PC-3 (cell line): Measurements from ENCODE around the gene CKS2. TPM values are rescaled to one million over a fixed set of nuclear protein-coding genes. Genes with fewer than 3 reads are reported as not detected.

ENCODE experiments used
- ATAC-seq: fragments of 200-7000 bp; cut with Tn5 transposase; 2 replicates; pipeline ENCODE4 v1.9.1; 2020; ENCODE audit warnings: mild to moderate bottlenecking, moderate library complexity
- BruUV-seq: library from RNA; stranded (reverse); fragments of 400-500 nt; replicated peaks from 2 replicates; lab custom pipeline; 2021; lab: Mats Ljungman, UMichigan
- CTCF ChIA-PET: fragments of 300-600 bp; sonication (Branson Sonifier 250); formaldehyde crosslinking; loops from one replicate; lab custom pipeline; 2022; ENCODE audit warnings: antibody characterized with exemption; lab: Charles Lee
- POLR2A ChIA-PET: fragments of 300-600 bp; sonication (Branson Sonifier 250); formaldehyde crosslinking; loops from one replicate; lab custom pipeline; 2022; ENCODE audit warnings: antibody characterized with exemption; ENCODE audit not compliant: unreplicated experiment; lab: Charles Lee
- DNase-seq: peaks from one replicate; pipeline ENCODE4 v3.0.0-alpha.2; 2015
- H2AFZ ChIP-seq: fragments of 300-600 bp; sonication (generic); 2 replicates; pipeline ENCODE4 v1.6.0; 2016; ENCODE audit warnings: antibody characterized with exemption, low read length
- H3F3A ChIP-seq: fragments of 300-600 bp; sonication (generic); one replicate; pipeline ENCODE4 v1.6.0; 2017; ENCODE audit warnings: antibody characterized with exemption, low read length, control low read depth, mild to moderate bottlenecking; ENCODE audit not compliant: unreplicated experiment
- H3K27ac ChIP-seq: fragments of 300-600 bp; sonication (generic); 2 replicates; pipeline ENCODE4 v1.5.1; 2016; ENCODE audit warnings: mild to moderate bottlenecking, low read length
- H3K27me3 ChIP-seq: fragments of 300-600 bp; sonication (generic); 2 replicates; pipeline ENCODE4 v1.6.1; 2016; ENCODE audit warnings: low read length, mixed read lengths
- H3K36me3 ChIP-seq: fragments of 300-600 bp; sonication (generic); 2 replicates; pipeline ENCODE4 v1.6.1; 2016; ENCODE audit warnings: low read depth, mixed run types, low read length, mixed read lengths
- H3K4me1 ChIP-seq: fragments of 300-600 bp; sonication (generic); 2 replicates; pipeline ENCODE4 v1.5.1; 2016; ENCODE audit warnings: low read length; ENCODE audit not compliant: insufficient read depth
- H3K4me2 ChIP-seq: fragments of 300-600 bp; sonication (generic); 2 replicates; pipeline ENCODE4 v1.6.0; 2016; ENCODE audit warnings: low read length
- H3K4me3 ChIP-seq: fragments of 300-600 bp; sonication (generic); 2 replicates; pipeline ENCODE4 v1.5.1; 2016; ENCODE audit warnings: mild to moderate bottlenecking, low read length, mixed read lengths
- H3K79me2 ChIP-seq: fragments of 300-600 bp; sonication (generic); 2 replicates; pipeline ENCODE4 v1.6.1; 2017; ENCODE audit warnings: low read length, mixed read lengths
- H3K9ac ChIP-seq: fragments of 300-600 bp; sonication (generic); 2 replicates; pipeline ENCODE4 v1.6.0; 2016; ENCODE audit warnings: mild to moderate bottlenecking, low read length
- H3K9me2 ChIP-seq: fragments of 300-600 bp; sonication (generic); replicated peaks from 2 replicates; pipeline ENCODE4 v1.6.1; 2016; ENCODE audit warnings: mixed run types, low read length, mixed read lengths
- H3K9me3 ChIP-seq: fragments of 300-600 bp; sonication (generic); 2 replicates; pipeline ENCODE4 v1.6.1; 2016; ENCODE audit warnings: low read length, mixed read lengths
- H4K20me1 ChIP-seq: fragments of 300-600 bp; sonication (generic); 2 replicates; pipeline ENCODE4 v1.6.1; 2016; ENCODE audit warnings: low read length, mixed read lengths
- CTCF ChIP-seq: fragments of 300-600 bp; sonication (generic); conservative IDR thresholded peaks from 2 replicates; pipeline ENCODE4 v1.5.1; 2017; ENCODE audit warnings: antibody characterized with exemption, low read depth, mild to moderate bottlenecking, low read length
- EZH2 ChIP-seq: fragments of 300-600 bp; sonication (generic); IDR thresholded peaks from one replicate; pipeline ENCODE4 v1.6.1; 2017; ENCODE audit warnings: antibody characterized with exemption, mild to moderate bottlenecking, low read length; ENCODE audit not compliant: unreplicated experiment
- EZH2phosphoT487 ChIP-seq: fragments of 300-600 bp; sonication (generic); IDR thresholded peaks from 2 replicates; pipeline ENCODE4 v1.6.1; 2018; ENCODE audit warnings: mild to moderate bottlenecking, antibody characterized with exemption, low read length, borderline replicate concordance
- intact Hi-C: fragments of 100-400 bp; cut with micrococcal nuclease; formaldehyde crosslinking; loops from 2 replicates; pipeline ENCODE4 v1.9.0; 2023
- total RNA-seq: library from RNA; depleted of rRNA; stranded (reverse); fragments of >200 nt; gene quantifications from 2 replicates; pipeline ENCODE4 v1.2.3, GENCODE V29; 2014

Gene CKS2
- total RNA-seq, 1 experiment from 2014 or later = 147 TPM

DNA sequence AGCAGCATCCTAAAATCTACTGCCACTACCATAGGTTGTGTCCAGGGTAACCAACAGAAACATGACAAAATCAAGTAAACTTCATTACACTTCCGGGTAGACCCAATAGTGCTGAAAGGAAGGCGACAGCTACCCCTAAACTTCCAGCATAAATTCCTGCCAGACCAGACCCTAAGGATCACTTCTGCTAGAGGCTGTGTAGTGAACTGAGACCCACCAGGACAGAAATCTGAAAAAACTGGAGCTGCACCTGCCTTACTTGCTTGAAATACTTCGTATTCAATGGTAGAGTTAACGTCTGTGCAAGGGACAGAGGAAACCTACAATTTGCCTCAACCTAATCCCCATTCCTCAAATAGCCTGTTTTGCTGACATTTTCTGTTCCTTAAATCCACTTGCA lies 6.3 kb downstream of the CKS2 start:
- H3K9ac ChIP-seq = peak overlapping the region; percentile 91; the same call in 1 of the 2 replicates
- ChIA-PET POLR2A (no interaction called here), CTCF (no interaction called here)
- no peaks in the 10 kb centered on the region for H3K27me3 ChIP-seq
- no peaks in the 10 kb centered on the region for H3K9me2 ChIP-seq
- H3K4me3 ChIP-seq = peak overlapping the region; percentile 74; the same call in 1 of the 2 replicates
- 0 out of 2 replicates have a peak overlapping the region, but pooled peaks have one; percentile 6 for H3K4me2 ChIP-seq
- peaks cover 37% of the 10 kb centered on the region for H3K4me1 ChIP-seq
- H3K9me3 ChIP-seq = no peaks in the 10 kb centered on the region
- intact Hi-C loops = loop anchor here (10.0 kb wide), 1 partner anchor 782 kb away; the partner anchor contains the start of gene NXNL2
- peaks cover 4% of the 10 kb centered on the region for H3F3A ChIP-seq
- TF ChIP-seq EZH2 (no peak), EZH2phosphoT487 (no peak), CTCF (no peak)
- H2AFZ ChIP-seq = no peak overlapping the region
- DNase-seq (no peak), ATAC-seq (no peak)
- BruUV-seq = no TSS peak
- peaks cover 44% of the 10 kb centered on the region for H3K36me3 ChIP-seq
- H4K20me1 ChIP-seq = peaks cover 29% of the 10 kb centered on the region
- peaks cover 81% of the 10 kb centered on the region for H3K79me2 ChIP-seq
- peak overlapping the region; percentile 96 for H3K27ac ChIP-seq

DNA sequence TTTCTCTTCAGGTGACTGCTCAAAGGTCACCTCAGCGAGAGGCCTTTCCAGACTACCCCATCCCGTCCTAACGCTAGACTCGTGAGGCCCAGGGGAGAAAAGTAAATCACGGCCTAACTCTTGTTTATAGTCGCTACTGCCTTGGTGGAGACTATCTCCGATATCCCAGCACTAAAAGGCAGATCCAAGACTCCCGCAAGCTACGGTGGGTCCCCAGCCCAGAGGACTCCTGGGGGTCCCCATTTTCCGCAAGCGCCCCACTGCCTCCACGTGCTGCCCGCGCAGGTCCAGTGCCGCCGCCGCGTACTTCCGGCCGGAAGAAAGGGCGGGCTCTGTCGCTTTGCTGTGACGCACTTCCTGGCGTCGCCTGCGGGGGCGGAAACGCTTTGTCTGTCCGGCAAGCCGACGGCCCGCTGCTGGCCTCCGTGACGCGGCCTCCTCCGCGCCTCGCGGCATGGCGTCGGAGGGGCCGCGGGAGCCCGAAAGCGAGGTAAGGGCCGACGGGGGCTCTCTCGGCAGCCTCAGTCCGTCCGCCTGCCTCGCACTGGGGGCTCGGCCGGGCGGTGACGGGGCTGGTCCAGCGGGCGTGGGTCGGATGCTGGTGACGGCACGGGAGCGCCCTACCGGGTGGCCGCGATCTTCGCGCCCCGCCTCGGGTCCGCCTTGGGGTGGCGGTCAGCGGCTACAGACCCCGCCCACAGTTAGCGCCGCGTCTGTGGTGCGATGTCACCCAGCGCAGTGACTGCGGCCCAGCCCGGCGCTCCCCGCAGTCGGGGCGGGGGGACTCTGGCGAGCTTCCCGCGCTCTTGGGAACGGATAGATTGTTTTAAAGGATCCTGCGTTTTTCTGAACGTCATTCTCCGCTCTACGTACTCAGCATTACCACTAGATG lies 7.4 kb downstream of the CKS2 start, which contains the start of gene SECISBP2:
Gene SECISBP2 (plus strand): TSS at position 378 of the 892 bp plus-strand sequence. CDS start 77 bp downstream, at position 455.
- peak within 1 kb of the TSS; percentile 58 for H2AFZ ChIP-seq
- H4K20me1 ChIP-seq = peaks cover 18% of the 10 kb centered on the region
- peak within 1 kb of the TSS; percentile 74 for H3K4me3 ChIP-seq
- peaks cover 73% of the 10 kb centered on the region for H3K79me2 ChIP-seq
- intact Hi-C loops = loop anchor here (1.0 to 10.0 kb wide), 4 partner anchors 10 to 784 kb away; partner anchors contain the start of gene NXNL2
- CTCF ChIA-PET = no interaction called here
- no peaks in the 10 kb centered on the region for H3K9me3 ChIP-seq
- H3F3A ChIP-seq = peaks cover 4% of the 10 kb centered on the region
- peak; percentile 91 for DNase-seq
- peaks cover 36% of the 10 kb centered on the region for H3K36me3 ChIP-seq
- POLR2A ChIA-PET = interaction anchor here (0.6 kb wide), 1 partner anchor 1222 kb away, joined by 3 read pairs; no protein-coding TSS in a partner anchor
- peak; percentile 95 for ATAC-seq
- peak within 1 kb of the TSS; percentile 96 for H3K27ac ChIP-seq
- no peaks in the 10 kb centered on the region for H3K9me2 ChIP-seq
- BruUV-seq = no TSS peak
- H3K9ac ChIP-seq = peak within 1 kb of the TSS; percentile 91
- peaks cover 37% of the 10 kb centered on the region for H3K4me1 ChIP-seq
- no peaks in the 10 kb centered on the region for H3K27me3 ChIP-seq
- TF ChIP-seq EZH2 (no peak), CTCF (peak; percentile 76)
- H3K4me2 ChIP-seq = peak within 1 kb of the TSS; percentile 90
